Lower leg skin (tissue), 4 donors: Measurements from ENCODE around the gene LRBA. TPM values are rescaled to one million over a fixed set of nuclear protein-coding genes. Genes with fewer than 3 reads are reported as not detected.

Experiments used
- DNase-seq, 2 donors: peaks; one replicate each; pipeline ENCODE4 v3.0.0-alpha.2; 2019; ENCODE audit warnings: low spot score in 2 of 2
- H3K4me3 ChIP-seq: fragments of 200-600 bp; sonication (generic); 2 replicates; pipeline ENCODE4 v1.5.1; 2017; ENCODE audit warnings: mild to moderate bottlenecking, low read depth; ENCODE audit not compliant: poor library complexity, severe bottlenecking
- CTCF ChIP-seq, 3 donors: fragments of 450-650 bp; IDR thresholded peaks; one replicate each; pipeline ENCODE4 v1.5.1; 2016; ENCODE audit warnings: antibody characterized with exemption in 3 of 3, mild to moderate bottlenecking in 3 of 3, moderate library complexity in 2 of 3
- POLR2A ChIP-seq, 2 donors: fragments of 450-650 bp; IDR thresholded peaks; one replicate each; pipeline ENCODE4 v1.6.1; 2016 to 2017; ENCODE audit warnings: antibody characterized with exemption in 2 of 2, mild to moderate bottlenecking in 1 of 2, moderate library complexity in 1 of 2
- WGBS, 2 donors: methylation state at CpG; one replicate each; pipeline ENCODE4 v1.1.5; 2018; 5-methylcytosine and 5-hydroxymethylcytosine counted together
- intact Hi-C: fragments of 100-400 bp; cut with DNase I; formaldehyde crosslinking; loops from one replicate; pipeline ENCODE4 v1.15.0; 2023; ENCODE audit warnings: low total_unique reads
- total RNA-seq, 4 donors: library from RNA; depleted of rRNA; stranded (reverse); fragments of >200 nt; gene quantifications; one replicate each; pipeline ENCODE4 v1.1.0, GENCODE V29; 2016

The LRBA gene
- total RNA-seq, 4 donors from 2014 or later: 71.9 to 86.8 (median 75.0) TPM

GRCh38 chr4:150363721-150364688 lies 651.1 kb downstream of the LRBA start:
- H3K4me3 ChIP-seq: no peak overlapping the region
- WGBS, 2 donors: 47 to 71% methylated on average over 2 of the region's 2 CpGs
- no peak for DNase-seq
- no peak for TF ChIP-seq POLR2A (IDR thresholded peaks at IDR 0.05)
- TF ChIP-seq CTCF (IDR thresholded peaks at IDR 0.05): no peak
- intact Hi-C loops: no loop called here

DNA sequence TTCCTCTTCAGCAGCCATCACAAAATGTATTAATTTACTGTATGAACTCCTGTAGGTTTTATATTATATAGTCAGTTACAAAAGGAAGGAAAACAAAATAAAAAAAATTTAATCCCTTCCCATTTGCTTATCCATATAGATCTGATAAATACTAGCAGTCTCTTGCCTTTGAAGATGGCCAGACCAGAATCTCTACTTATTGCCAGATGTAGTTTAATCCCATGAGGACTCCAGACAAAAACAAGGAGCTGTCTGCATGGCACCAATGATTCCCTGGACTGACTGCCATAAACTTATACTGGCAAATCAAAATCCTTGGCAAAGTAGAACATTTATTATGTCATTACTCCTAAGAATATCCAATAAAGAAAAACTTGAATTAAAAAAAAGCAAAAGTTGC lies 656.4 kb downstream of the LRBA start:
- H3K4me3 ChIP-seq: no peak overlapping the region
- intact Hi-C loops: no loop called here
- no peak for TF ChIP-seq POLR2A (IDR thresholded peaks at IDR 0.05)
- no peak for TF ChIP-seq CTCF (IDR thresholded peaks at IDR 0.05)
- no peak for DNase-seq

DNA sequence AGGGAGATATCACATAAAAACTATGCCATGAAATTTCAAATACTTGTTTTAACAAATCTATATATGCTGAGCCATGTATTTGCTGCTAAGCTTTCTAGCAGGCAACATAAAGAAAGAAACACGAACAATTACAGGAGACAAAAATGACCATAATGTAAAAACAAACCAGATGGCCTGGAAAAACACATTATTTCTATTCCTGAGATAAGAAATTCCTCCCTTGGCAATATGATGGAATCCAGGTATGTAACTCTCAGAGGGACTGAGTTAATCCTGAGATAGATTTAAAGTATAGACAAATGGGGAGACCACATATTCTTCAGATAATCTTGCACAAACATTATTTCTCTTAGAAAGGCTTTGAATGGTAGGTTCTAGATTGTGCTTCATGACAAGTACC lies 657.3 kb downstream of the LRBA start:
- no peak overlapping the region for H3K4me3 ChIP-seq
- no peak for DNase-seq
- 97 to 100% methylated on average over 1 of the region's 1 CpG for WGBS, 2 donors
- no peak for TF ChIP-seq CTCF (IDR thresholded peaks at IDR 0.05)
- no peak for TF ChIP-seq POLR2A (IDR thresholded peaks at IDR 0.05)
- intact Hi-C loops: no loop called here

DNA sequence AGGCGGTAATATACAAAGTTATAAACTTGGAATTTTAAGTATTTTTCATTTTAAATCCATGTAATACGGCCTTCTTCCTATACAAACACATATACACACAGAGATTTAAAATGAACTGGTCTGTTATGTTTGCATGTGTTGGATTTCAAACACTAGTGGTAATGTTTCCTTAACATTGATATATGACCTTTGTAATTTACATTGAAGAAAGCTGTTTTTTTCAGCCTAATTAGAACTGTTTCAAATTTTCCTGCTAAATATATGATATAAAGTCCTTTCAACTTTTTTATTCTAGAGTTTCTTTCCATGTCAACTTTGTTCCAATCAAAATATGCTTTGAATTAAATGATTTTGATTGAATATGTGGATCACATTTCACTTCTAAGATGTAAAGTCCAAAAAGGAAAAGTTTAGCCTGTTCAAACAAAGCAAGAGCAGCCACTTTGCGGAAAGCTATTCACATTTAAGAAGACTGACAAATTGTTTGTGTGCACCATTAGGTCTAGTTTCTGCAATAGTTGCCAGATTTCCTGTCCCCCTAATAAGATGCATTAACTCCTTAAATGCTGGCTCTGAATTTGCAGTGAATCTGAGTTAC lies 659.1 kb downstream of the LRBA start:
- intact Hi-C loops: no loop called here
- TF ChIP-seq POLR2A (IDR thresholded peaks at IDR 0.05) (no peak), CTCF (IDR thresholded peaks at IDR 0.05) (no peak)
- WGBS, 2 donors: 95 to 96% methylated on average over 3 of the region's 3 CpGs
- no peak for DNase-seq
- H3K4me3 ChIP-seq: no peak overlapping the region

GRCh38 chr4:150355418-150355817 lies 659.7 kb downstream of the LRBA start:
- no peak for DNase-seq
- TF ChIP-seq CTCF (IDR thresholded peaks at IDR 0.05) (no peak), POLR2A (IDR thresholded peaks at IDR 0.05) (no peak)
- intact Hi-C loops: no loop called here
- WGBS, 2 donors: 100% methylated on average over 1 of the region's 1 CpG
- H3K4me3 ChIP-seq: no peak overlapping the region
